IMR-90 (cell line): ENCODE results near the gene PRR33. TPM values are rescaled to one million over a fixed set of nuclear protein-coding genes. Genes with fewer than 3 reads are reported as not detected.

Source experiments
- ATAC-seq: fragments of 200-7000 bp; cut with Tn5 transposase; 2 replicates; pipeline ENCODE4 v1.9.1; 2020; ENCODE audit warnings: low read depth, mild to moderate bottlenecking, moderate library complexity
- BruUV-seq: library from RNA; stranded (reverse); fragments of 400-500 nt; replicated peaks from 2 replicates; lab custom pipeline; 2021; lab: Mats Ljungman, UMichigan
- CTCF ChIA-PET: fragments of 300-600 bp; formaldehyde crosslinking; extraction: SDS; loops from one replicate; lab custom pipeline; 2021; ENCODE audit warnings: antibody characterized with exemption; lab: Yijun Ruan, JAX
- POLR2A ChIA-PET: fragments of 300-600 bp; sonication (Branson Sonifier 250); formaldehyde crosslinking; loops from one replicate; lab custom pipeline; 2022; ENCODE audit warnings: antibody characterized with exemption; ENCODE audit not compliant: unreplicated experiment; lab: Charles Lee
- DNase-seq: peaks from one replicate; pipeline ENCODE4 v3.0.0; 2013
- H2AFZ ChIP-seq: replicated peaks from 2 replicates; pipeline ENCODE3; 2013; ENCODE audit warnings: low read length, mild to moderate bottlenecking; ENCODE audit not compliant: poor library complexity
- H2AK5ac ChIP-seq: 2 replicates; pipeline ENCODE4 v1.6.1; 2013; ENCODE audit warnings: low read depth, low read length, inconsistent platforms
- H2AK9ac ChIP-seq: replicated peaks from 2 replicates; pipeline ENCODE3; 2013; ENCODE audit warnings: mild to moderate bottlenecking, low read depth, low read length, moderate library complexity; ENCODE audit not compliant: poor library complexity
- H2BK120ac ChIP-seq: 2 replicates; pipeline ENCODE4 v1.6.1; 2013; ENCODE audit warnings: low read depth, low read length, inconsistent platforms
- H2BK15ac ChIP-seq: 3 replicates; pipeline ENCODE4 v1.6.1; 2013; ENCODE audit warnings: low read depth, low read length, inconsistent platforms
- H2BK20ac ChIP-seq: 2 replicates; pipeline ENCODE4 v1.6.1; 2013; ENCODE audit warnings: low read depth, mild to moderate bottlenecking, inconsistent platforms, low read length, moderate library complexity
- H2BK5ac ChIP-seq: 2 replicates; pipeline ENCODE4 v1.6.1; 2013; ENCODE audit warnings: mild to moderate bottlenecking, low read depth, low read length, inconsistent platforms; ENCODE audit not compliant: poor library complexity, severe bottlenecking
- H3K14ac ChIP-seq: replicated peaks from 2 replicates; pipeline ENCODE4 v1.6.1; 2013; ENCODE audit warnings: low read depth, low read length, inconsistent platforms
- H3K18ac ChIP-seq: 2 replicates; pipeline ENCODE4 v1.6.1; 2013; ENCODE audit warnings: low read depth, low read length, control low read depth
- H3K23ac ChIP-seq: 2 replicates; pipeline ENCODE4 v1.6.1; 2013; ENCODE audit warnings: low read depth, low read length, inconsistent platforms
- H3K27ac ChIP-seq: 2 replicates; pipeline ENCODE4 v1.5.1; 2013; ENCODE audit warnings: mild to moderate bottlenecking, control low read depth, low read length; ENCODE audit not compliant: insufficient read depth
- H3K27me3 ChIP-seq: 2 replicates; pipeline ENCODE4 v1.6.1; 2013; ENCODE audit warnings: low read length; ENCODE audit not compliant: control insufficient read depth, insufficient read depth
- H3K36me3 ChIP-seq: 2 replicates; pipeline ENCODE4 v1.6.1; 2013; ENCODE audit warnings: low read length, mixed read lengths; ENCODE audit not compliant: control insufficient read depth, insufficient read depth
- H3K4ac ChIP-seq: 2 replicates; pipeline ENCODE4 v1.6.1; 2013; ENCODE audit warnings: low read depth, low read length, inconsistent platforms
- H3K4me1 ChIP-seq: 2 replicates; pipeline ENCODE4 v1.6.1; 2013; ENCODE audit warnings: low read length, mixed read lengths; ENCODE audit not compliant: control insufficient read depth, insufficient read depth
- H3K4me2 ChIP-seq: 2 replicates; pipeline ENCODE4 v1.6.1; 2013; ENCODE audit warnings: low read depth, mild to moderate bottlenecking, control low read depth, low read length, moderate library complexity
- H3K4me3 ChIP-seq: 2 replicates; pipeline ENCODE4 v1.5.1; 2013; ENCODE audit warnings: low read depth, mild to moderate bottlenecking, control low read depth, low read length, moderate library complexity; ENCODE audit not compliant: insufficient read depth
- H3K56ac ChIP-seq: 2 replicates; pipeline ENCODE4 v1.6.1; 2013; ENCODE audit warnings: low read length, inconsistent platforms; ENCODE audit not compliant: insufficient read depth; ENCODE audit errors: extremely low read depth
- H3K79me1 ChIP-seq, 2 experiments: 2 replicates each; pipeline ENCODE4 v1.6.1; 2013; ENCODE audit warnings: low read length in 2 of 2, inconsistent platforms in 1 of 2, low read depth in 1 of 2
- H3K9ac ChIP-seq: 2 replicates; pipeline ENCODE4 v1.6.1; 2013; ENCODE audit warnings: low read depth, low read length, control low read depth
- H3K9me1 ChIP-seq: 2 replicates; pipeline ENCODE4 v1.6.1; 2013; ENCODE audit warnings: low read length, inconsistent platforms; ENCODE audit not compliant: insufficient read depth
- H3K9me3 ChIP-seq: 2 replicates; pipeline ENCODE4 v1.6.1; 2013; ENCODE audit warnings: low read length; ENCODE audit not compliant: control insufficient read depth, insufficient read depth
- H4K20me1 ChIP-seq: 2 replicates; pipeline ENCODE4 v1.6.1; 2013; ENCODE audit warnings: low read length, inconsistent platforms; ENCODE audit not compliant: insufficient read depth
- H4K5ac ChIP-seq: 2 replicates; pipeline ENCODE4 v1.6.1; 2013; ENCODE audit warnings: mild to moderate bottlenecking, low read depth, low read length, control low read depth
- H4K8ac ChIP-seq, 2 experiments: 2 replicates each; pipeline ENCODE4 v1.6.1; 2013; ENCODE audit warnings: low read depth in 2 of 2, low read length in 2 of 2, control low read depth in 1 of 2, inconsistent platforms in 1 of 2
- H4K91ac ChIP-seq: 2 replicates; pipeline ENCODE4 v1.6.1; 2013; ENCODE audit warnings: low read depth, low read length, inconsistent platforms; ENCODE audit not compliant: insufficient read depth
- BHLHE40 ChIP-seq: fragments of 150-350 bp; IDR thresholded peaks from 2 replicates; pipeline ENCODE4 v1.6.1; 2016; ENCODE audit warnings: mild to moderate bottlenecking, low read depth, low read length
- CEBPB ChIP-seq: IDR thresholded peaks from 2 replicates; pipeline ENCODE4 v1.6.1; 2012; ENCODE audit warnings: low read depth, low read length, improper control_type of control experiment
- CHD1 ChIP-seq: IDR thresholded peaks from 2 replicates; pipeline ENCODE4 v1.6.1; 2012; ENCODE audit warnings: low read depth, low read length, improper control_type of control experiment
- CTCF ChIP-seq: conservative IDR thresholded peaks from 2 replicates; pipeline ENCODE4 v1.5.1; 2012; ENCODE audit warnings: mild to moderate bottlenecking, low read depth, low read length, improper control_type of control experiment
- FOS ChIP-seq: fragments of 150-350 bp; IDR thresholded peaks from 2 replicates; pipeline ENCODE4 v1.6.1; 2016; ENCODE audit warnings: low read depth, low read length
- MAFK ChIP-seq: IDR thresholded peaks from 2 replicates; pipeline ENCODE4 v1.6.1; 2012; ENCODE audit warnings: low read depth, low read length, improper control_type of control experiment
- MAZ ChIP-seq: IDR thresholded peaks from 2 replicates; pipeline ENCODE4 v1.6.1; 2012; ENCODE audit warnings: low read depth, mild to moderate bottlenecking, low read length, improper control_type of control experiment, moderate library complexity, borderline replicate concordance
- MXI1 ChIP-seq: IDR thresholded peaks from 2 replicates; pipeline ENCODE4 v1.6.1; 2012; ENCODE audit warnings: low read depth, mild to moderate bottlenecking, low read length, moderate library complexity, borderline replicate concordance
- NFE2L2 ChIP-seq: fragments of 150-350 bp; IDR thresholded peaks from 2 replicates; pipeline ENCODE4 v1.6.1; 2016; ENCODE audit warnings: low read depth, mild to moderate bottlenecking, low read length
- POLR2A ChIP-seq: IDR thresholded peaks from 2 replicates; pipeline ENCODE4 v1.6.1; 2012; ENCODE audit warnings: mild to moderate bottlenecking, low read depth, low read length
- RAD21 ChIP-seq: IDR thresholded peaks from 2 replicates; pipeline ENCODE4 v1.6.1; 2012; ENCODE audit warnings: low read length, improper control_type of control experiment
- RCOR1 ChIP-seq: IDR thresholded peaks from 2 replicates; pipeline ENCODE4 v1.6.1; 2012; ENCODE audit warnings: mild to moderate bottlenecking, low read length, improper control_type of control experiment; ENCODE audit not compliant: insufficient replicate concordance
- RFX5 ChIP-seq: IDR thresholded peaks from 2 replicates; pipeline ENCODE4 v1.8.0; 2012; ENCODE audit warnings: low read depth, mild to moderate bottlenecking, low read length, moderate library complexity
- SMC3 ChIP-seq: fragments of 150-350 bp; IDR thresholded peaks from 2 replicates; pipeline ENCODE4 v1.6.1; 2016; ENCODE audit warnings: low read depth, mild to moderate bottlenecking, antibody characterized with exemption, low read length, moderate library complexity
- WGBS, 2 experiments: methylation state at CpG; one replicate each; pipeline versions ENCODE4 v1.1.5 to v1.1.7; 2013; ENCODE audit warnings: missing lambda C conversion rate in 2 of 2; ENCODE audit not compliant: insufficient read length in 1 of 2; ENCODE audit errors: extremely low coverage in 2 of 2; 5-methylcytosine and 5-hydroxymethylcytosine counted together
- dilution Hi-C: fragments of 300-500 bp; cut with HindIII; formaldehyde crosslinking; loops from one replicate; pipeline ENCODE4 v1.14.3; 2018; ENCODE audit warnings: low sequenced_read_pairs; ENCODE audit not compliant: unreplicated experiment
- in situ Hi-C: fragments of 300-500 bp; cut with MboI; formaldehyde crosslinking; loops from 3 replicates; pipeline ENCODE4 v1.14.3; 2019; ENCODE audit warnings: low sequenced_read_pairs, inconsistent platforms, mixed read lengths
- intact Hi-C: fragments of 100-400 bp; cut with micrococcal nuclease; formaldehyde crosslinking; loops from 2 replicates; pipeline ENCODE4 v1.10.0; 2022
- polyA plus RNA-seq, 3 experiments: library from polyadenylated mRNA; depleted of rRNA; stranded (reverse); fragments of >200 nt; gene quantifications; 2 replicates each; pipeline ENCODE4 v1.2.3, GENCODE V29; 2012; ENCODE audit warnings: low replicate concordance in 1 of 3
- total RNA-seq: library from RNA; depleted of rRNA; stranded (reverse); fragments of >200 nt; gene quantifications from 2 replicates; pipeline ENCODE4 v1.2.3, GENCODE V29; 2012
- TF ChIP-seq, protein P1 (sequence below): fragments of 150-350 bp; IDR thresholded peaks from 2 replicates; pipeline ENCODE4 v1.6.1; 2017; ENCODE audit warnings: mild to moderate bottlenecking, antibody characterized with exemption, low read length, low read depth
- TF ChIP-seq, protein P2 (sequence below): fragments of 150-350 bp; IDR thresholded peaks from 2 replicates; pipeline ENCODE4 v1.6.1; 2016; ENCODE audit warnings: low read depth, mild to moderate bottlenecking, low read length, moderate library complexity, borderline replicate concordance

The PRR33 gene
- total and polyA plus RNA-seq, 2 of the 4 experiments (the other 2 are of a cell fraction): not detected

- Histone ChIP-seq H4K8ac (no peak overlapping the region), H3K4me3 (no peak overlapping the region), H3K23ac (no peak overlapping the region), H3K9ac (no peak overlapping the region), H3K4ac (no peak overlapping the region), H3K9me3 (no peaks in the 10 kb centered on the region), H2BK120ac (no peak overlapping the region), H3K4me1 (no peaks in the 10 kb centered on the region), H2AK5ac (no peak overlapping the region), H4K91ac (no peak overlapping the region), H3K14ac (no peak overlapping the region), H4K5ac (no peak overlapping the region), H3K18ac (no peak overlapping the region), H3K4me2 (no peak overlapping the region), H3K36me3 (no peaks in the 10 kb centered on the region), H3K27ac (no peak overlapping the region), H3K56ac (no peak overlapping the region), H2BK20ac (no peak overlapping the region), H3K79me1 (no peaks in the 10 kb centered on the region), H3K27me3 (peaks cover 30% of the 10 kb centered on the region), H2BK15ac (no peak overlapping the region), H2BK5ac (no peak overlapping the region), H2AFZ (no peak overlapping the region), H4K20me1 (no peaks in the 10 kb centered on the region), H2AK9ac (no peak overlapping the region), H3K9me1 (no peaks in the 10 kb centered on the region)
- ChIA-PET POLR2A (no interaction called here), CTCF (no interaction called here)
- in situ Hi-C loops (no loop called here), intact Hi-C loops (loop anchor here (1.0 kb wide), 1 partner anchor 45 kb away; no protein-coding TSS in a partner anchor), dilution Hi-C loops (no loop called here)
- ATAC-seq (no peak), DNase-seq (no peak)
- TF ChIP-seq, protein P1, sequence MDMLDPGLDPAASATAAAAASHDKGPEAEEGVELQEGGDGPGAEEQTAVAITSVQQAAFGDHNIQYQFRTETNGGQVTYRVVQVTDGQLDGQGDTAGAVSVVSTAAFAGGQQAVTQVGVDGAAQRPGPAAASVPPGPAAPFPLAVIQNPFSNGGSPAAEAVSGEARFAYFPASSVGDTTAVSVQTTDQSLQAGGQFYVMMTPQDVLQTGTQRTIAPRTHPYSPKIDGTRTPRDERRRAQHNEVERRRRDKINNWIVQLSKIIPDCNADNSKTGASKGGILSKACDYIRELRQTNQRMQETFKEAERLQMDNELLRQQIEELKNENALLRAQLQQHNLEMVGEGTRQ: no peak
- TF ChIP-seq MXI1: no peak
- TF ChIP-seq MAZ: no peak
- no peak for TF ChIP-seq POLR2A
- TF ChIP-seq FOS: no peak
- no peak for TF ChIP-seq CTCF
- TF ChIP-seq MAFK: no peak
- TF ChIP-seq RAD21: no peak
- TF ChIP-seq RFX5: no peak
- TF ChIP-seq, protein P2, sequence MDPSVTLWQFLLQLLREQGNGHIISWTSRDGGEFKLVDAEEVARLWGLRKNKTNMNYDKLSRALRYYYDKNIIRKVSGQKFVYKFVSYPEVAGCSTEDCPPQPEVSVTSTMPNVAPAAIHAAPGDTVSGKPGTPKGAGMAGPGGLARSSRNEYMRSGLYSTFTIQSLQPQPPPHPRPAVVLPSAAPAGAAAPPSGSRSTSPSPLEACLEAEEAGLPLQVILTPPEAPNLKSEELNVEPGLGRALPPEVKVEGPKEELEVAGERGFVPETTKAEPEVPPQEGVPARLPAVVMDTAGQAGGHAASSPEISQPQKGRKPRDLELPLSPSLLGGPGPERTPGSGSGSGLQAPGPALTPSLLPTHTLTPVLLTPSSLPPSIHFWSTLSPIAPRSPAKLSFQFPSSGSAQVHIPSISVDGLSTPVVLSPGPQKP: no peak
- no peak for TF ChIP-seq NFE2L2
- no peak for TF ChIP-seq CHD1
- TF ChIP-seq BHLHE40: no peak
- no peak for TF ChIP-seq SMC3
- TF ChIP-seq RCOR1: no peak
- TF ChIP-seq CEBPB: no peak
- no TSS peak for BruUV-seq
- WGBS, 2 experiments: 80% methylated on average over 1 of the region's 11 CpGs; no CpG with 5 or more reads in 1 of the 2 experiments
Observed at GRCh38 chr11:1894759-1895158, 3.1 kb upstream of the PRR33 start.
